ENCODE results near the gene ARPC5L.
A peak's percentile ranks its signal among the peaks of the same experiment; 100 is the strongest.
"Not testable (repeated sequence)": the region's sequence is repeated elsewhere in the genome, so short reads cannot be mapped to it uniquely, and the experiment has no call there.

The ARPC5L gene

DNA sequence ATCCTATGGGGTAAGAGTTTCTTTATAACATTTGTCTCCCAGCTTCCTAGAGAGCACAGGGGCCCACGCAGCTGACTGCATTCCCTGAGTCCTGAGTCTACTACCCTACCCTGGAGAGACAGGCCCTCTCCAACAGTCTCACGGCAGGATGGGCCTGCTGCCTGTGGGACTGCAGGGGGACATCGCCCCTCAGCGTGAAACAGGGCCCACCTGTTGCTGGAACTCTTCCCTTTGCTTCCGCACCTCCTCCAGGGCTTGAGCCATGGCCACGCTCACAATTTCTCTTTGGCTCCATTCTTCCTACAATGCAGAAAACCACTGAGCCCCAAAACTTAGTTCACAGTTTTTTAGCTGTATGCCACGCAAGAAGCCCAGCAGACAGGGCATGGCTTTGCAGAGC is 28.2 kb downstream of the ARPC5L start:
- DNase-seq (ENCODE audit: low read depth in 2 of 2), result no peak

DNA sequence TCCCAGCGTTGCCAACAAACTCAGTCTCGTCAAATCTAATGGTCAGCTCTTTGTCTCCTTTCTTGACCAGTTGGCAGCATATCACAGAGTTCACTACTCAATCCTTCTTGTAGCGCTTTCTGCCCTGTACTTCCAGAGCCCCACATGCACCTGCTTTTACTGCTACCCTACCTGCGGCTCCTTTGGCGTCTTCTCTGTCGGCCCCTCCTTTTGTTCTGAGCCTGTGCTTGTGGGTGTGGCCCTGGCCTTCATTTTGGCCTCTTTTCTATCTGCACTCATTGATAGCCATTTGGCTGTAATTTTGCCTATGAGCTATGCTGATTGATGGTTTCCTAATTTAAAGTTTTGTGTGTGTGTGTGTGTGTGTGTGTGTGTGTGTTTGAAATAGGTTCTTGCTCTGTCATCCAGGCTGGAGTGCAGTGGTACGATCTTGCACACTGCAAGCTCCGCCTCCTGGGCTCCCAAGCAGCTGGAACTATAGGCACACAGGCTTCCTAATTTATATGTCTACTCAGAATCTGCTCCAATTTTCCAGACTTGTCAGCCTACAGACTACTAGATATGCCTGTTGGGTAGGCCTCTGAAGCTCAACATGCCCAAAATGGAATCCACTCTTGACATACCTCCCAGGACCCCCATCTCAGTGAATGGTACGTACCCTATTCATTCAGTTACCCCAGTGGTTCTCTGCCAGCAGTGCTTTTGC is 32.3 kb downstream of the ARPC5L start:
- no peak for DNase-seq (ENCODE audit: low read depth in 2 of 2)

DNA sequence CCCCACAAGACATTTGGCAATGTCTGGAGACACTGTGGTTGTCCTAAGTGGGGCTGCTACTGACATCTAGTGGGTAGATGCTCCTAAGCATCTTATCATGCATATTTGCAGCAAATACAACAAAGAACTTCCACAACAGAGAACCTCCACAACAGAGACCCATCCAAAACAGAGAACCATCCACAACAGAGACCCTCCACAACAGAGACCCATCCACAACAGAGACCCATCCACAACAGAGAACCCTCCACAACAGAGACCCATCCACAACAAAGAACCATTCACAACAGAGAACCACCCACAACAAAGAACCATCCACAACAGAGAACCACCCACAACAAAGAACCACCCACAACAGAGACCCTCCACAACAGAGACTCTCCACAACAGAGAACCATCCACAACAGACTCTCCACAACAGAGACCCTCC is 32.8 kb downstream of the ARPC5L start:
- peak in 1 of 2 donors; percentile 17 for DNase-seq (ENCODE audit: low read depth in 2 of 2)

DNA sequence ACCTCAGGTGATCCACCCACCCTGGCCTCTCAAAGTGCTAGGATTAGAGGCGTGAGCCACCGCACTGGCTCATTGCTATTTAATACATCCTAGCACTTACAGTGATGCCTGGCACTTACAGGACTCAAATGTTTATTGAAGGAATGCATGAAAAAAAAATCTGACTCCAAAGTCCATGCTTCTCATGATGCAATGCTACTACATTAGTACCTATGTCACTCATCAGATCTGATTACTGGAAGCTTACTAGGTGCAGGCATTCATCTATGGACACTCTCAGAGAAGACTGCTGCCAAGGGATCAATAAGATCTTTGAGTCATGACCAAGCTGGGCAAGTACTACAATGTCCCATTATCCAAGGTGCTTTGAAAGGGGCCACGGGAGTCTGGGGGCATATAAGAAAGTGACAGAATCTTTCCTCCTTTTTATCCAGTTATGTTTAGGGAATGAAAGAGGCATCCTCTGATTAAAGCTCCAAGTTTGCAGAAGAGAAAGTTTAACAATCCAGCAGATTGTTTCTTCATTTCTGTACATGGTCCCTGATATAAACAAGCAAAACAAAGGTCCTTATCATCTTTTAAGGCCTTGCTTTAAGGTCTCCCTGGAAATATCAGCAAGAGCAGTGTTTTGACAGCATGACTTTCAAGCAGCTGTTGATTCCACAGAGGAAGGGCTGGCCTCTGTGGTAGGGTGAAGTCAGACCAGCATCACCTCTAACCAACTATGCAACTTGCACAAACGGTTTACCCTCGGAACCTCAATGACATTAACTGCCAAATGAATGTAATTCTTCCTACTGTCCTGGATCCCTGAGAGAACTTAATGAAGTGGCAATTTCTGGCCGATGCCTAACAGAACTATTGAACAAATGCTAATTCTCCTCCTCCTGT is 35.9 kb downstream of the ARPC5L start:
- DNase-seq (ENCODE audit: low read depth in 2 of 2), result no peak

DNA sequence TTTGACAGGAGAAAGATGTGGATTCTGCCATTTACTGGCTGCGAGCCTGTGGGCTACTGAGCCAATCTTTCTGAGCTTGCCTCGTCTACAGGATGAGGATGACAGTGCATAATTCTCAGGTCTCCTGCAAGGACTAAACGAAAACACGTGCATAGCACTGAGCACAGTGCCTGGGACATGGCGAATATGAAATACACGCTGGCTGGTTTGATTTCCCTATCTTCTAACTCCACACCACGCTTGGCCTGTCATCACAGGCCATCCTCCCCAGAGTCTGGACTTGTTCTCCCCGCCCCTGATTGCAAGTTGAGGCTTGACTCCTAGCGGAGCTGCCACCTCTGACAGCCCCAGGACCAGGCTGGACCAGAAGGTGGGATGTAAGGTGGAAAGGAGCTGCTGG is 37.9 kb downstream of the ARPC5L start:
- DNase-seq (ENCODE audit: low read depth in 2 of 2), result no peak

DNA sequence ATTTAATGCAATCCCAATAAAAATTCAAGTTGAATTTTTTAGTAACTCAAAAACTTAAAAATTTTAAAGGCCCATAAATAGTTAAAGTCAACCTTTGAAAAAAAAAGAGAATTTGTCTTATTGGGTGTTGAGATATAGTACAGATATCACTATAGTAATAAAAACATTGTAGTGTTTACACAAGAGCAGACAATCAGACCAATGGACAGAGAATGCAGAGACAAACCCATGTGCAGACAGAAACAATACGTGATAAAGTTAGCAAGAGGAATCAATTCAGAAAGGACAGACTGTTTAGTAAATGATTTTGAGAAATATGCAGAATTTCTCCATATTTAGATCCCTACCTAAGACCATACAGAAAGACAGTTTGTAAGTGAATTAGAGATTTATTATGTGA is 45.0 kb downstream of the ARPC5L start:
- no peak for DNase-seq (ENCODE audit: low read depth in 2 of 2)

DNA sequence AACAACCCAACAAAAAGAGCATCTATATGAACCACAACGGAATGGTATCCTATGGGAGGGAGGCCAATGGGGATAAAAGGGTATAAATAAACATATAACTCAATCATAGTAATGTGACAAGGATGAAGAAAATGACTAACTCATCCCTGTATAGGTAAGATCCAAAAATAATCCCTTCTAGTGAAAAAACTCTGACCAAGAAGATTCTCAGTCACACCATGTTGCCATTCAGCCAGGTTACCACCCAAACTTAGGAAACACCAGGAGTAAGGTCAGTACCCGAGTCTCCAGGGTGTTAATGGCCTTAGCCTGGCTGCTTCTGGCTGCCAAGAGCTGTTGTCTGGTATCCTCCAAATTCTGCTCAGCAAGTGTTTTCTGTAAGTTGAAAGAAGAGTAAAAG is 46.2 kb downstream of the ARPC5L start:
- no peak for DNase-seq (ENCODE audit: low read depth in 2 of 2)

DNA sequence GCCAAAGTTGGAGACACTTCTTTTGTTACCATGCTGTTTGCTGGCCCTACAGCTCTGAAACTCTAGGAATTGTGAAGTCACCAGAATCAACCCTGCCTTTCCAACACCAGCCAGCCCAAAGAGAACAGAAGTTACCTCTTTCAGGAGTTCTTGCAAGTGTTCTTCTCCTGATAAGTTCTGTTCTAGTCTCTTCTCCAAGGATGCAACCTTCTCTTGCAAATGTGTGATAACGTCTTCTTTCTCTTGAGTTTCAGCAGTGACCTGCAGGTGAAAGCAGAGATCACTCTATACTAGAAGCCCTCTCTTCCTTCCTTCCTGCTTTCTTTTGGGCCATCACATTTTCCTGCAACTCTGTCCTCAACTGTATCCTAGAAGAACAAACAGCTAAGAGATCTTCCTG is 49.8 kb downstream of the ARPC5L start:
- no peak for DNase-seq (ENCODE audit: low read depth in 2 of 2)

DNA sequence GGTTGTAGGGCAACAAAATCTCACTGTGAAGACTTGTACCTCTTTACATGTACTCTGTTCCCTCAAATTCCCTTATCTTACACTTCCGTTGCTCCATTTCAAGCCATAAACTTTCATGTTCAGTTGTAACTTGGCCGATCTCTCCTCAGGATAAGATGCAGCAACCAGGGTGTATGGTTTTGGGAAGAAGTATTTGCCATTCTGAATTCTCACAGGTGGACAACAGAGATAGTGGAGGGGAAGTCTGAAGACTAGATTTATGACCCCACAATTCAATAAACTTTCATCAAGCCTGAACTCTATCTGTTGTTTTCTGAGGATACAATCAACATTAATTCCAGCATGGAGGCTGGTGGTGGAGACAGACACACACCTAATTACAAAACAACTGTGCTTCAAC is 51.4 kb downstream of the ARPC5L start:
- DNase-seq (ENCODE audit: low read depth in 2 of 2), result no peak

DNA sequence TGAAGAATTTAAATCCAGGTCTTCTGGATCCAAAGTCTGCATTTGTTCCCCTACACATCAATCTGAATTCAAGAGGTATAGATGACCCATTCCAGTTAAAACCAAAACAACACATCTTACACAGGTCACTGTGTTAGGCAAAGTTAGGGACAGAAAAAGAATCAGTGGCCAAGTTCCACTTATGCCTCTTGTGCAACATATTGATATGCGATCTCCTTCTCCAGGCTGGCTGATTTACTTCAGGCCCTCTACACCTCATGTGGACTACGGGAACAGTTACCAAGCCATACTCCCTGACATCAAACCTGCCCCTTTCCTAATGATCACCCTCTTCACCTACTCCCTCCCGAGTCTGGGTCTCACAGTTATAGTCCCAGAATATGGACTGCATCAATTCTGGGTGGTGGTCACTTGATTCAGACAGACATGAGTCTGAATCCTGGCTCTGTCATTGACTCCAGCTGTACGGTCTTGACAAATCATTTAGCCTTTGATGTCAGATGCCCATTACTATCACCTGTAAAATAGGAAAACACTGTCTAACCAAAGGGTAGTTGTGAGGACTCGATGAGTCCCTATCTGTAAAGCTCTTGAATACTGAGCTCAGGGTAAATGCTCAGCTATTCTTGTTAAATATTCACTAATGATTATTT is 52.9 kb downstream of the ARPC5L start:
- DNase-seq (ENCODE audit: low read depth in 2 of 2), result no peak

DNA sequence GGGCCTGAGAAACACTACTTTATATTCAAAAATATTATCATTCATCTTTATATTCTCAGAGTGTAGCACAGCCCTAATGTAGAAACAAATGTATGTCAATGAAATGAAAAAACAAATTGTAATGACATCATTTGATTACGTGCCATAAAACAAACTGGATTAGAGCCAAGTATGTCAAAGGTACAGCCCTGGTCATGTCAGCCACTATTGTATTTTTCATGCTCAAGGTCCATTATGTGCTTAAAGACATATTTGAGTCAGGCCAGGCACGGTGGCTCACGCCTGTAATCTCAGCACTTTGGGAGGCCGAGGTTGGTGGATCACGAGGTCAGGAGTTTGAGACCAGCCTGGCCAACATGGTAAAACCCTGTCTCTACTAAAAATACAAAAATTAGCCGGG is 58.5 kb downstream of the ARPC5L start:
- DNase-seq (ENCODE audit: low read depth in 2 of 2), result not testable (repeated sequence)

Measured in stimulated activated CD8-positive, alpha-beta memory T cell treated with anti-CD3 and anti-CD28 coated beads, Interleukin-7, amount 100 ng/mL, for 4 hours (primary cell).